ENCODE measurements around the gene FOXP4.

GRCh38 chr6:41528409-41528963 is 17.7 kb upstream of the FOXP4 start:
- TF ChIP-seq CTCF (conservative IDR thresholded peaks at IDR 0.05) (no peak), ZFX (IDR thresholded peaks at IDR 0.05) (no peak)
